DOHH2 (cell line): ENCODE results near the gene PLA2G2A.

Source experiments
- EZH2phosphoT487 ChIP-seq: fragments of 200-600 bp; sonication (generic); IDR thresholded peaks from 2 replicates; pipeline ENCODE4 v1.6.1; 2017; ENCODE audit warnings: borderline replicate concordance, mild to moderate bottlenecking, antibody characterized with exemption, low read length, moderate library complexity, mixed read lengths
- TF ChIP-seq, protein P1 (sequence below): fragments of 200-600 bp; sonication (generic); IDR thresholded peaks from one replicate; pipeline ENCODE4 v1.5.1; 2014; ENCODE audit warnings: antibody characterized with exemption, mild to moderate bottlenecking, low read depth, low read length; ENCODE audit not compliant: poor library complexity, severe bottlenecking

DNA sequence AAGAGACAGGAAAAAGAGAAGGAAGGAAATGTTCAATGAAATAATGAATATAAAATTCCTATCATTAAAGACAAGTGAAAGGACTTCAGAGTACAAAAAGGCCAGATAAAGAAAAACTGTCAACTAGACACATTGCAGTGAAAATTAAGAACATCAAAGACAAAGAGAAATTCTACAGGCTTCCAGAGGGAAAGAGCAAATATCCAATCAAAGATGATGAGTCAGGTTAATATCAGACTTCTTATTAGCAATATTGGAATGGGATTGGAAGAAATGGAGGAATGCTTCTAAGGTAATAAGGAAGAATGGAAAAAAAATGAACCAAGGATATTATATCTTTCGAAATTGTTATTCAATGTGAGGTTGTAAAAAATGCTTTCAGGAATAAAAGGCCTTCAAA is 7.8 kb downstream of the PLA2G2A start:
- TF ChIP-seq, protein P1, sequence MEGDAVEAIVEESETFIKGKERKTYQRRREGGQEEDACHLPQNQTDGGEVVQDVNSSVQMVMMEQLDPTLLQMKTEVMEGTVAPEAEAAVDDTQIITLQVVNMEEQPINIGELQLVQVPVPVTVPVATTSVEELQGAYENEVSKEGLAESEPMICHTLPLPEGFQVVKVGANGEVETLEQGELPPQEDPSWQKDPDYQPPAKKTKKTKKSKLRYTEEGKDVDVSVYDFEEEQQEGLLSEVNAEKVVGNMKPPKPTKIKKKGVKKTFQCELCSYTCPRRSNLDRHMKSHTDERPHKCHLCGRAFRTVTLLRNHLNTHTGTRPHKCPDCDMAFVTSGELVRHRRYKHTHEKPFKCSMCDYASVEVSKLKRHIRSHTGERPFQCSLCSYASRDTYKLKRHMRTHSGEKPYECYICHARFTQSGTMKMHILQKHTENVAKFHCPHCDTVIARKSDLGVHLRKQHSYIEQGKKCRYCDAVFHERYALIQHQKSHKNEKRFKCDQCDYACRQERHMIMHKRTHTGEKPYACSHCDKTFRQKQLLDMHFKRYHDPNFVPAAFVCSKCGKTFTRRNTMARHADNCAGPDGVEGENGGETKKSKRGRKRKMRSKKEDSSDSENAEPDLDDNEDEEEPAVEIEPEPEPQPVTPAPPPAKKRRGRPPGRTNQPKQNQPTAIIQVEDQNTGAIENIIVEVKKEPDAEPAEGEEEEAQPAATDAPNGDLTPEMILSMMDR, result no peak
- no peak for TF ChIP-seq EZH2phosphoT487
